K562 (cell line): ENCODE results near the gene MRPL40. TPM values are rescaled to one million over a fixed set of nuclear protein-coding genes. Genes with fewer than 3 reads are reported as not detected.

Experiments
- ADNP ChIP-seq: fragments of 200-800 bp; sonication (Bioruptor generic); IDR thresholded peaks from 2 replicates; pipeline ENCODE4 v1.6.1; 2016; ENCODE audit warnings: missing genetic modification characterization, missing compliant biosample characterization
- ARNT ChIP-seq, 2 experiments: fragments of 450-650 bp; IDR thresholded peaks; 2 replicates each; pipeline ENCODE4 v1.6.1; 2016; ENCODE audit warnings: mild to moderate bottlenecking in 1 of 2
- BACH1 ChIP-seq: fragments of 200-800 bp; sonication (Bioruptor generic); IDR thresholded peaks from 2 replicates; pipeline ENCODE4 v1.6.1; 2016; ENCODE audit warnings: missing genetic modification characterization, missing compliant biosample characterization
- CBX5 ChIP-seq: IDR thresholded peaks from 2 replicates; pipeline ENCODE4 v1.6.1; 2014; ENCODE audit warnings: low read depth, borderline replicate concordance
- DPF2 ChIP-seq: fragments of 450-650 bp; IDR thresholded peaks from 2 replicates; pipeline ENCODE4 v1.6.1; 2016
- ESRRA ChIP-seq: fragments of 450-650 bp; IDR thresholded peaks from 2 replicates; pipeline ENCODE4 v1.6.1; 2014; ENCODE audit warnings: low read depth, mild to moderate bottlenecking, moderate library complexity, borderline replicate concordance
- EWSR1 ChIP-seq: fragments of 450-650 bp; IDR thresholded peaks from 2 replicates; pipeline ENCODE4 v1.6.1; 2018; ENCODE audit warnings: borderline replicate concordance, mild to moderate bottlenecking, low read depth, moderate library complexity; ENCODE audit not compliant: partially characterized antibody
- FOXM1 ChIP-seq, 2 experiments: fragments of 450-650 bp in 1 of 2; sonication (generic) in 1 of 2; formaldehyde crosslinking in 1 of 2; IDR thresholded peaks; 2 replicates each; pipeline versions ENCODE4 v1.6.1 to v1.9.0; 2017 to 2022; ENCODE audit warnings: low read depth in 2 of 2, mild to moderate bottlenecking in 2 of 2, missing genetic modification reagents in 1 of 2, moderate library complexity in 1 of 2
- HMGN3 ChIP-seq: IDR thresholded peaks from 2 replicates; pipeline ENCODE4 v1.6.1; 2011; ENCODE audit warnings: borderline replicate concordance, low read depth, mild to moderate bottlenecking, mixed read lengths, low read length; ENCODE audit not compliant: insufficient read length; ENCODE audit errors: extremely low read depth
- HNRNPLL ChIP-seq: fragments of 200-400 bp; formaldehyde crosslinking; IDR thresholded peaks from 2 replicates; pipeline ENCODE4 v1.6.1; 2017; ENCODE audit warnings: low read length, low read depth, mild to moderate bottlenecking; ENCODE audit not compliant: poor library complexity, severe bottlenecking
- MEIS2 ChIP-seq: fragments of 450-650 bp; IDR thresholded peaks from 2 replicates; pipeline ENCODE4 v1.6.1; 2014; ENCODE audit warnings: mild to moderate bottlenecking; ENCODE audit not compliant: partially characterized antibody
- NCOA1 ChIP-seq: fragments of 450-650 bp; IDR thresholded peaks from 2 replicates; pipeline ENCODE4 v1.6.1; 2016; ENCODE audit warnings: low read depth
- POLR2AphosphoS5 ChIP-seq: IDR thresholded peaks from 2 replicates; pipeline ENCODE4 v1.6.1; 2011; ENCODE audit warnings: mild to moderate bottlenecking, low read depth, low read length, moderate library complexity; ENCODE audit not compliant: control insufficient read depth, insufficient read depth
- RFX7 ChIP-seq: fragments of 250-450 bp; sonication (Bioruptor Pico); IDR thresholded peaks from 2 replicates; pipeline ENCODE4 v1.5.1; 2021; ENCODE audit warnings: mild to moderate bottlenecking
- polyA plus RNA-seq, 8 experiments: library from polyadenylated mRNA; depleted of rRNA in 4 of 8; stranded (reverse) in 5 of 8; unstranded in 3 of 8; fragments of >200 nt; fragmentation: Nextera tagmentation in 2 of 8; fragmentation: Illumina TruSeq in 1 of 8; extraction: Ambion mirVana in 2 of 8; extraction: Trizol in 1 of 8; gene quantifications; 2 replicates each; pipeline versions ENCODE4 v1.2.1 to v1.2.3, GENCODE V29; 2011 to 2014; ENCODE audit warnings: inconsistent platforms in 1 of 8, missing spikeins in 1 of 8
- total RNA-seq, 7 experiments: library from RNA; depleted of rRNA in 6 of 7; stranded (reverse); fragments of >200 nt in 6 of 7; fragmentation: Illumina TruSeq in 2 of 7; extraction: Trizol in 2 of 7; gene quantifications; 2 replicates each; pipeline versions ENCODE4 v1.2.1 to v1.2.3, GENCODE V29; 2011 to 2021; ENCODE audit warnings: low replicate concordance in 1 of 7
- TF ChIP-seq, protein P1 (sequence below), 2 experiments: fragments of 450-650 bp; IDR thresholded peaks; 2 replicates each; pipeline ENCODE4 v1.6.1; 2016; ENCODE audit warnings: mild to moderate bottlenecking in 2 of 2, borderline replicate concordance in 1 of 2, low read depth in 1 of 2, moderate library complexity in 1 of 2
- TF ChIP-seq, protein P2 (sequence below): sonication (generic); formaldehyde crosslinking; IDR thresholded peaks from 2 replicates; pipeline ENCODE4 v1.8.0; 2022; ENCODE audit warnings: mild to moderate bottlenecking, missing genetic modification reagents

MRPL40 gene
- total and polyA plus RNA-seq, 9 of the 15 experiments (the other 6 are each of a cell fraction or from before 2014, with no cell fraction given): 132 to 652 (median 208) TPM

DNA sequence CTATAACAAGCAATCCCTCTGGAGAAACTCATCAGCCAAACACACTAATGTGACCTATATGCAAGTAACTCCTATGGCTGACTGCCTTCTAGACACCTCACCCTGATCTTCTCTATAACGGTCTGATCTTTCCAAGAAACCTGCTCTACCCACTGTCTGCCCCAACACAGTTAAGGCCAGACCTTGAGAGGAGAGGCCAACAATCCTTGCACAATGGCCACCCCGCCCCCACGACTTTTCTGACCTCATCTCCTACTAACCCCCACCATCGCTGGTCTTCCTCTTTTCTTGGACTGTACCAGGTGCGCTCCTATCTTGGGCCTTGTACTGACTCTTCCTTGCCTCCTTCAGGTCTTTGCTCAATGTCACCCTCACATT lies 13.3 kb upstream of the MRPL40 start (continued):
- TF ChIP-seq, protein P1, sequence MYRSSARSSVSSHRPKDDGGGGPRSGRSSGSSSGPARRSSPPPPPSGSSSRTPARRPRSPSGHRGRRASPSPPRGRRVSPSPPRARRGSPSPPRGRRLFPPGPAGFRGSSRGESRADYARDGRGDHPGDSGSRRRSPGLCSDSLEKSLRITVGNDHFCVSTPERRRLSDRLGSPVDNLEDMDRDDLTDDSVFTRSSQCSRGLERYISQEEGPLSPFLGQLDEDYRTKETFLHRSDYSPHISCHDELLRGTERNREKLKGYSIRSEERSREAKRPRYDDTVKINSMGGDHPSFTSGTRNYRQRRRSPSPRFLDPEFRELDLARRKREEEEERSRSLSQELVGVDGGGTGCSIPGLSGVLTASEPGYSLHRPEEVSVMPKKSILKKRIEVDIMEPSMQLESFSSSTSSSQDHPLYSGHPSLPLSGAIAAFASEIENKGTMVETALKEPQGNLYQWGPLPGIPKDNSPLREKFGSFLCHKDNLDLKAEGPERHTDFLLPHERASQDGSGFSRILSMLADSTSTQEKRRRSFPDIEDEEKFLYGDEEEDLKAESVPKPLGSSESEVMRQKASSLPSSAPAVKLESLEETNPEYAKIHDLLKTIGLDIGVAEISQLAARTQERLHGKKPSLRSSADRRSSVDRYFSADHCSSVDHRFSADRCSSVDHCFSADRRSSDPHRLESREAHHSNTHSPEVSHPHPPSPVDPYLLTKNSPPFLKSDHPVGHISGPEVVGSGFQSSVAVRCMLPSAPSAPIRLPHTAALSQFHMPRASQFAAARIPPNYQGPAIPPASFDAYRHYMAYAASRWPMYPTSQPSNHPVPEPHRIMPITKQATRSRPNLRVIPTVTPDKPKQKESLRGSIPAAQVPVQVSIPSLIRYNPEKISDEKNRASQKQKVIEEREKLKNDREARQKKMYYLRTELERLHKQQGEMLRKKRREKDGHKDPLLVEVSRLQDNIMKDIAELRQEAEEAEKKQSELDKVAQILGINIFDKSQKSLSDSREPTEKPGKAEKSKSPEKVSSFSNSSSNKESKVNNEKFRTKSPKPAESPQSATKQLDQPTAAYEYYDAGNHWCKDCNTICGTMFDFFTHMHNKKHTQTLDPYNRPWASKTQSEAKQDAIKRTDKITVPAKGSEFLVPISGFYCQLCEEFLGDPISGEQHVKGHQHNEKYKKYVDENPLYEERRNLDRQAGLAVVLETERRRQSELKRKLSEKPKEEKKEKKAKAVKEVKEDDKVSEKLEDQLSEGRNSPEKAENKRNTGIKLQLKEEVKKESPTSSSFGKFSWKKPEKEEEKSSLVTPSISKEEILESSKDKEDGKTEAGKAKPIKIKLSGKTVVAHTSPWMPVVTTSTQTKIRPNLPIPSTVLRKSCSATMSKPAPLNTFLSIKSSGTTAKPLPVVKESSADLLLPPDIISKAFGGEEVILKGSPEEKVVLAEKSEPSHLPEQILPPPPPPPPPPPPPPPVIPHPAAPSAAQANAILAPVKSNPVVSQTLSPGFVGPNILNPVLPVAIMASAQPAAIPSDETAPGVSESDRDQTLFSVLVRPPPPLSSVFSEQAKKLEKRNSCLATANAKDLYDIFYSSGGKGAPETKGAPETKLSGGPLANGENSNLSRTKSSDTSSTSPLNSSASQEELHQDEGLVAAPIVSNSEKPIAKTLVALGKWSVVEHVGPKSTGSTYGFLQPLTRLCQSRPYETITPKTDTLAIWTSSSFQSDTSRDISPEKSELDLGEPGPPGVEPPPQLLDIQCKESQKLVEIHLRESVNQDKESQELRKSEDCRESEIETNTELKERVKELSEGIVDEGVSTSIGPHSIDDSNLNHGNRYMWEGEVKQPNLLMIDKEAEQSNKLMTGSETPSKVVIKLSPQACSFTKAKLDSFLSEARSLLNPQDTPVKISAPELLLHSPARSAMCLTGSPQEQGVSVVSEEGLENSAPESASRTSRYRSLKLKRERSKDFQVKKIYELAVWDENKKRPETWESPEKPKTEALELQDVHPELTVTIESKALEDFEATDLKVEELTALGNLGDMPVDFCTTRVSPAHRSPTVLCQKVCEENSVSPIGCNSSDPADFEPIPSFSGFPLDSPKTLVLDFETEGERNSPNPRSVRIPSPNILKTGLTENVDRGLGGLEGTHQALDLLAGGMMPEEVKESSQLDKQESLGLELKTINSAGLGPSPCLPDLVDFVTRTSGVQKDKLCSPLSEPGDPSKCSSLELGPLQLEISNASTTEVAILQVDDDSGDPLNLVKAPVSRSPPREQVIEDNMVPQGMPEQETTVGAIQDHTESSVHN (IDR thresholded peaks at IDR 0.05; ENCODE audit: borderline replicate concordance in 1 of 2, low read depth in 1 of 2): peak in 1 of 2 experiments; percentile 71; a peak in 2 of 4 replicates
- TF ChIP-seq NCOA1: peak; percentile 93
- peak; percentile 29 for TF ChIP-seq MEIS2
- peak; percentile 97 for TF ChIP-seq DPF2
- no peak for TF ChIP-seq HMGN3
- TF ChIP-seq ARNT (IDR thresholded peaks at IDR 0.05): peak; percentile 54 to 95; a peak in 3 of 4 replicates
- no peak for TF ChIP-seq ADNP (tag)
- TF ChIP-seq BACH1 (tag): peak; percentile 4; the same call in 1 of the 2 replicates
- no peak for TF ChIP-seq RFX7 (CRISPR knock-in tag)
- TF ChIP-seq CBX5: no peak
- no peak for TF ChIP-seq EWSR1
- TF ChIP-seq POLR2AphosphoS5: no peak
- peak; percentile 84 for TF ChIP-seq FOXM1 (IDR thresholded peaks at IDR 0.05; ENCODE audit: low read depth)
- no peak for TF ChIP-seq FOXM1 (CRISPR knock-in tag; IDR thresholded peaks at IDR 0.05; ENCODE audit: low read depth)
- peak; percentile 95 for TF ChIP-seq ESRRA
- peak; percentile 55 for TF ChIP-seq HNRNPLL
- TF ChIP-seq, protein P2, sequence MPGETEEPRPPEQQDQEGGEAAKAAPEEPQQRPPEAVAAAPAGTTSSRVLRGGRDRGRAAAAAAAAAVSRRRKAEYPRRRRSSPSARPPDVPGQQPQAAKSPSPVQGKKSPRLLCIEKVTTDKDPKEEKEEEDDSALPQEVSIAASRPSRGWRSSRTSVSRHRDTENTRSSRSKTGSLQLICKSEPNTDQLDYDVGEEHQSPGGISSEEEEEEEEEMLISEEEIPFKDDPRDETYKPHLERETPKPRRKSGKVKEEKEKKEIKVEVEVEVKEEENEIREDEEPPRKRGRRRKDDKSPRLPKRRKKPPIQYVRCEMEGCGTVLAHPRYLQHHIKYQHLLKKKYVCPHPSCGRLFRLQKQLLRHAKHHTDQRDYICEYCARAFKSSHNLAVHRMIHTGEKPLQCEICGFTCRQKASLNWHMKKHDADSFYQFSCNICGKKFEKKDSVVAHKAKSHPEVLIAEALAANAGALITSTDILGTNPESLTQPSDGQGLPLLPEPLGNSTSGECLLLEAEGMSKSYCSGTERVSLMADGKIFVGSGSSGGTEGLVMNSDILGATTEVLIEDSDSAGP: peak; percentile 41; the same call in 1 of the 2 replicates
